GM18951 (cell line): ENCODE data around the gene TMEM217.

ENCODE experiments used
- POLR2A ChIP-seq: IDR thresholded peaks from 4 replicates; pipeline ENCODE4 v1.6.1; 2011; ENCODE audit warnings: mild to moderate bottlenecking; ENCODE audit not compliant: insufficient read length, insufficient read depth; ENCODE audit errors: extremely low read depth
- in situ Hi-C: fragments of 300-500 bp; cut with MboI; formaldehyde crosslinking; loops from one replicate; pipeline ENCODE4 v1.12.0; 2022; ENCODE audit warnings: low sequenced_read_pairs, mixed read lengths, inconsistent platforms; ENCODE audit not compliant: unreplicated experiment

The TMEM217 gene

DNA sequence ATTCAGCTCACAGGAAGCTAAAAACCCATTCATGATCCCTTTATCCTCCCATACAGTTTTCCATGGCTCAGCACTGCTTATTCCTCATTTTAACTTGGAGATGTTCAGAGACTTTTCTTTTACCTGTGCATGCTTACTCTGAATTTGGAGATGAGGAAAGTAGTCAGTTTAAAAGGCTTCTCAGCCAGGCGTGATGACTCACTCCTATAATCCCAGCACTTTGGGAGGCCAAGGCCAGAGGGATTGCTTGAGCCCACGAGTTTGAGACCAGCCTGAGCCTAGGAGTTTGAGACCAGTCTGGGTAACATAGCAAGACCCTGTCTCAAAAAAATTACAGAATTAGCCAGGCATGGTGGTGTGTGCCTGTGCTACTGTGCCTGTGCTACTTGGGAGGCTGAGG is 30.3 kb upstream of the TMEM217 start:
- no peak for TF ChIP-seq POLR2A
- in situ Hi-C loops: no loop called here

DNA sequence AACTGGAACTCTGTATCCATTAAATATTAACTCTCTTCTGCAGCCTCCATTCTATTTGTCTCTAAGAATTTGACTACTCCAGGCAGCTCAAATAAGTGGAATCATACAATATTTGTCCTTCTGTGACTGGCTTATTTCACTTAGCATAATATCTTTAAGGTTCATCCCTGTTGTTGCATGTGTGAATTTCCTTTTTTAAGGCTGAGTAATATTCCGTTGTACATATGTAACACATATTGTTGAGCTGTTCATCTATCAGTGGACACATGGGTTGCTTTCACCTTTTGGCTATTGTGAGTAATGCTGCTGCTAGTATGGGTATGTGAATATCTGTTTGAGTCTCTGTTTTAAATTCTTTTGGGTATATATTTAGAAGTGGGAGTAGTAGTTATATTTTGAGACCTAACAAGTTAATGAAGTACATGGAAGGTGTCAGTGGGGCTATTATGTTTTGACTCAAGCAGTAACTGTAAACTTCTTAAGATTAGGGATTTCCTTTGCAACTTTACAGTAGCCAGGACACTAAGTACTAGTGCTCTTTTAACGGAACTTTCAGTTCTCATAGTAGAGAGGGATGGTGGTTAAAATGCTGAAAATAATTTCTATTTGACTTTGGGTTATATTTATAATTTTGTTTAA is 29.7 kb upstream of the TMEM217 start:
- in situ Hi-C loops: no loop called here
- no peak for TF ChIP-seq POLR2A

DNA sequence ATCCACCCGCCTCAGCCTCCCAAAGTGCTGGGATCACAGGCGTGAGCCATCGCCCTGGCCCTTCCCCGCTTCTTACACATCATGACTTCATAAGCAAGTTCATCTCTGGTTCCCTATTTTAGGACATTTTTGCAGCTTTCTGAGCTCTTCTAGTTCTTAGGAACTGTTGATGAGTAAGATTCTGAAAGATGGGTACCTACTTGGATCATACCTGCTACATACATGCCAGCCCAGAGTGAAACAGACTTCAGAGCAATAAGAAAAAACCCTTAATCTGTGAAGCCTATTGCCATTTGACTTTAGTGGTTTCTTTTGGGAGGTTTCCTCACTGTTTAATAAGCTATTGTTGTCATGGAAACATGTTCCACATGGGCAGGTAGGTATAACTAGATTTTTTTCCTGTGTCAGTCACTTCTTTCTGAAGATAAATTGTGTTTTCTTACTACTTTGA is 27.9 kb upstream of the TMEM217 start:
- in situ Hi-C loops: no loop called here
- no peak for TF ChIP-seq POLR2A

DNA sequence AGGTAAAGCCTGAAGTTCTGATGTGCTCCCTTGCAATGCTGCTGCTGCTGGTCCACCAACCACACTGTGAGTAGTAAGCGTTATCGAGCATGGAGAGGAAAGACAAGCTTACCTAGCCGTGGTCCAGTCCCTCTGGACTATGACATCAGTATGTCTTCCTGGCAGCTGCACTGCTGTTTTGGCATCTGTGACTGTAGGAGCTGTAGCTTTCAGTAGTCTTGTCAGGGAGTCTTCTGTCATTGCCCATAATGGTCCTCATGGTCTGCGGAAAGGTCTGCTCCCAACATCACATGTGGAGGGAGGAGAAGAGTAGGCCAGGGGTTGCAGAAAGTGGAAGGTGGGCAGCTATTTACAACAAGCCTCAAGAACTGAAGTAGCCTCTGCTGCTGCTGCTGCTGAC is 26.8 kb upstream of the TMEM217 start:
- TF ChIP-seq POLR2A: no peak
- in situ Hi-C loops: no loop called here

DNA sequence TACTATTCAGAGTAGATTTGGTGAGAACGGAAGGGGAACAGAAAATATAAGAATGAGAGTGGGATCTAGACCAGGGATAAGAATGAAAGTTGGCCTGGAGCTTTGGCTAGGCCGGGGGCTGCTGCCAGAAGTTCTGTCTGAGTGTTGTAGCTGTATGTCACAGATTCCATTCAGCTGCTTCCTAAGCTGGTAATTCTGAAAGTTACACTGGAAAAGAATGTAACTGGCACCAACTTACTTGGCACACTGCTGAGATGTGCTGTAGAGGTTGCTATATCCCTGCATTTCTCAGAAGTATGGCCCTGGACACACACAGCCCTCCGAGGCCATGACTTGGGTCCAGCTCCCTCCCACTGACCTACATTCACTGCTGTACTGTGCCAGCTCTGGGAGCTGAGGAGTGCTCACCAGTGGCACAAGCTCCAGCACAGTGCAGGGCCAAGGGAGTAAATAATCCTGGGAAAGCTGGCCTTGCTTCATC is 25.8 kb upstream of the TMEM217 start:
- TF ChIP-seq POLR2A: no peak
- in situ Hi-C loops: no loop called here

DNA sequence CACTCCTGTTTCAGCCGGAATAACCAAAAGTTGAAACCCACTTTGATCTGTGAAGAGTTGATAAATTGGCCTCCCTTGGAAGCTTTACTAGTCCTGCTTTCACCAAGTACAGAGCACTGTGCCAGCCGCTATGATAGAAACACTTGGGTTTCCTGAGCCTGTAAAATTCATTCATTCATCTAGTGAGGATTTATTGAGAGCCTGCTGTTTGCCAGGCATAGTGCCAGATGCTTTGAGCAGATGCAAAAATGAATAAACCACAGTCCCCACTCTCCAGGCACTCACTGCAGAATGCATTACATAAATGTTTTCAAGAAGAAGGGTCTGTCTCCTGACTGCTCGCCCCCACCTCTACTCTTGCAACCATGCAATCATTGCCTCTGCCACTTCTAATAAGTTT is 25.3 kb upstream of the TMEM217 start:
- TF ChIP-seq POLR2A: no peak
- in situ Hi-C loops: no loop called here

DNA sequence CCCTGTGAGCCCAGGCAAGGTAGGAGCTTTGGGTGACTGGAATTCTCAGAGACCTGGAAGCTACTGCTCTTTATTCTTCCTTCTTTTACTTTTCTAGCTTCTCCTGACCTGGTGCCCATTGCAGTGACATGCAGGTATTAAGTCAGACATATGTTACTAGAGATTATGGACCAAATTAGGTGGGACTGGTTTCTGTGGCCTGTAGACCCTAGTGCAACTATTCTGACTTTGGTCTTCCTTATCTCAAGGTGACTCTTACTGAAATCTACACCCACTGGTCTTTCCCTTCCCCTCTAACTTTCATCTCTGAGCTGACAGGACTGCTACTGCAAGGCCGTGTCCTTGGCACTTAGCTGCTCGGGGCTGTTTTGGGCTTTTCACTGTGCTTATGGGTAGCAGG is 24.4 kb upstream of the TMEM217 start:
- TF ChIP-seq POLR2A: no peak
- in situ Hi-C loops: no loop called here

DNA sequence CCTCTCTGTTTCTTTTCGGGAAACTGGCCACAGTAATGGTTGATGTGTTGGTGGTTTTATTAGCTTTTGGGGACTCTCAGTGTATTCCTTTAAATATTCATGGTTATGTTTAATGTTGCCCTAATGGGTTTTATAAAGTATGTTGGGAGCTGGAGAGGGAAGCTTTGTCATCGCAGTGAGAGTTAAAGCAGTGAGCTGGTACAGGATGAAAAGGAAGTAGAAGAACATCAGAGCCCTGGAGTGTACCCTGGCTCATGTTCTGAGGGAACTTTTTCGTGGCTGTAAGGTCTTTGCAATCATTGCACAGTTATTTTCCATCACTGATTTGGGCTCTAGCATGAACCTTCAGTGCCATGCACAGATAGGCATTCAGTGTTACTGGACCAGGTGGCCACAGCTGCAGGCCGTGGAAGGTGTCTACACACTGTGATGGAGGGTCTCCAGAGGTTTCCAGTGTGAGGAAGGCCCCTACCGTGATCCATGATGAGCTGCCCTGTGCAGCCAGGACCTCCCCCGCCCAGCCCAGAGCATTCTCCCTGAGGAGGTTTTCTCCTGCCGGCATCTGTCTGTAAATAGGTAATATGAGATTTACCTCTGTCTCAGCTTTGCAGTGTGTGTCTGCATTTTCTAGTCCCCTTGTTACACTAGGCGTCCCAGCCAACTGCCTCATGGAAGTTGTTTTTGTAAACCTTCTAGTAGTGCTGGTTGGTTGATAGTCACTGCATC is 22.4 kb upstream of the TMEM217 start:
- in situ Hi-C loops: no loop called here

DNA sequence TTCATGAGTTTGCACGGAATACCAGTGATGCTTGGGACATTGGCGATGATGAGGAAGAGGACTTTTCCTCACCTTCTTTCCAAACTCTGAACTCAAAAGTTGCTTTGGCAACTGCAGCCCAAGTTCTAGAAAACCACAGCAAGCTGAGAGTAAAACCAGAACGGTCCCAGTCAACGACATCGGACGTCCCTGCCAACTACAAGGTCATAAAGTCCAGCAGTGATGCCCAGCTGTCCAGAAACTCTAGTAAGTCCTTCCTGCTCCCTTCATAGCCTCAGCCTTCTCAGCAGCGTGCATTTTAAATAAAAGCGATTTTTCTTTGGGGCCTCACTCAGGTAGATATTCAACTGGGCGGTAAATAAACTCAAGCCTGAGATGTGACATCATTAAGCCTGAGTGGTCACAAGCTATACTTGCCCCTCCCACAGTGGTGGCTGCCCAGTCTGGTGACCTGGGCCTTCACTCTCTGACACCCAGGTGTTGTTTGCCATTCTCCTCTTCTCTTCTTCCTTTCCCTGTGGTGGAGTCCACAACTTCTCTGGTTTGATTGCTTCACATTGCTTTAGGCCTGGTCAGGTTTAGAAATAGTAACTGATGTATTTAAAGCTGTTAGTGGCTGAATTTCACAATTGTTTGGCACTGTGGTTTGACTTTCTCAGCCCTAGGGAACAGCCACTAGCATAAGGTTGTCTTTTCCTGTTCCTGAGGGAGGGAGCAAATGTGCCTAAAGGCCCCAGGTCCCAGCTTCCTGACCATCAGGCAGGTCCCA is 21.6 kb upstream of the TMEM217 start:
- TF ChIP-seq POLR2A: no peak

More for the DNA sequence above, 22.4 kb upstream of the TMEM217 start:
- TF ChIP-seq POLR2A: no peak

DNA sequence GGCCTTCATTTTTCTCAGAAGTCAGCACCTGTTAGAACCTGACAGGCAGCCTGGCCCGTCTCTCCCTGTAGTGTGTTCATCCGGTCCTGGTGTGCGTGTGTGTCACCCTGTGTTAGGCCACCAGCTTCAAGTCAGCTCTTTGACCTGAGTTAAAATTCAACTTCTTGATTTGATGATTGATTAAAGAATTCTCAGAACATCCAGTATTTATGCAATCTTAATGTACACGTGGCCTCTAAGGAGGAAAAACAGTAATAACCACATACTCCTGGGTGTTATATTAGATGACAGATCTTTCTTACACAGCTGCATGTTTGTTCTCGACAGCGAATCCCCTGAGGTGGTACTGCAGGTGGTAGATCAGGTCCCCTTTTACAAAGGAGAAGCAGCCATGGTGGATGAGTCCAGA is 19.1 kb upstream of the TMEM217 start:
- in situ Hi-C loops: no loop called here
- peak; percentile 30 for TF ChIP-seq POLR2A

More for the DNA sequence above, 21.6 kb upstream of the TMEM217 start:
- in situ Hi-C loops: no loop called here

DNA sequence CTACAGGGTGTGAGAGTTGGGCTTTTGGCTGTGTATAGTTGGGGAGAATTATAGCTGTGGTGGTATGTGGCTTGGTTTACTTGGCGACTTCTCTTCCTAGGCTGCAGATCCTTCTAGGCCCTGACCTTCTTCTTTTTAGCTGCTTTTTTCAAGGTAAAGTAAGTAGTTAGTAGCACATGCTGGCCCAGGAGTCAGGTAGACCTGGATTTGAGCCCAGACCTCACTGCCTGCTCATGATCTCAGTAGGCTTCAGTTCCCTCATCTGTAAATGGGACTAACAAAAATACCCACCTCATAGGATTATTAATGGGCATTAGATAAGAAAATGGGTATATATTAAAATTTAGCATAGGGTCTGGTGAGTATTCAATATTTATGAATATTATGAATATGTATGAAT is 17.4 kb upstream of the TMEM217 start:
- in situ Hi-C loops: no loop called here
- TF ChIP-seq POLR2A: no peak

DNA sequence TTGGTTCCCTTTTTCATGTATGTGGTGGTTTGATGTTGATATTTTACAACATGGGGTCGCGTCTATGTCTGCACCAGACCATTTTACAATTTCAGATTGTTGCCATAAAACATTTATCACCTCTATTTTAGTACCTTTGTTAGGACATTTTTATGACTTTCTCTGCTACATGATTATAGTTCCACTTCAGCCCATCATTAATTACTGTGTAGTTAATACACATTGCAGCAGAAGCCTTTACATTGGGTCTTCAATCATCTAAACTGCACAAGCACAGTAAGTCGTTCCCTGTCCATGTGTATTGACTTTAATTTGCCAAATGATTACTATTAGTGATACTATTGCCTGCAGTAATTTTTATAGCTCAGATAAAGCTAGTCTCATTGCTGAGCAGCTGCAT is 15.7 kb upstream of the TMEM217 start:
- in situ Hi-C loops: no loop called here
- no peak for TF ChIP-seq POLR2A

DNA sequence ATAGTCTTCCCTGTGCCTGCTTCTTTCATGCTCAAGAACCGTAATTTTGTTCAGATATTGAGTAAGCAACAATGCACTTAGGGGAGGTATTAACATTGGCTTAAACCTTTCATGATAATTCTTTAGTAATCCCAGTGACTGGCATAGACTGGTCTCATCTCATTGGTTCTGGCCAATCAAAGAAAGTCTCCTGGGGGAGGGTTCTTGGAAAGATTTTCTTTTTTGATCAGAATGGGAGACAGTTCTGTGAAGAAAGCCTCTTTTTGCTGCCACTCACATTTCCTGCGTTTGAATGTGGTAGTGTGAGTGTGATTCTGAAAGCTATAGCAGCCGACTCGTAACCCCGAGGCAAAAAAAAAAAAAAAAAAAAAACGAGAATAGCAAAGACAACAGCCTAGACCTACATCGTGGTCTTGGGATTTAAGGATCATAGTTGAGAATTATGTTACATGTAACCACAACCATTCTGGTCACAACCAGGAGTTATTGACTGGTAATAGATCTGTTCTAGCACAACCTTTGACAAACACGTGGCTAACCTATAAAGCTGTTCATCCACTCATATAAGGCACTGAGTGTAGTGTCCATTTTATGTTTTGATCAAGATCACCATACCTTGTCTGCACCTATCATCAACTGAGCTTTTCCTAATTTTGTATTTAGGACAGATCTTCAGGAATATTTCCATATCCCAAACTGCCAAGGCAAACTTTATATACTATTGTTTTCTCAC is 15.1 kb upstream of the TMEM217 start:
- in situ Hi-C loops: no loop called here
- no peak for TF ChIP-seq POLR2A

DNA sequence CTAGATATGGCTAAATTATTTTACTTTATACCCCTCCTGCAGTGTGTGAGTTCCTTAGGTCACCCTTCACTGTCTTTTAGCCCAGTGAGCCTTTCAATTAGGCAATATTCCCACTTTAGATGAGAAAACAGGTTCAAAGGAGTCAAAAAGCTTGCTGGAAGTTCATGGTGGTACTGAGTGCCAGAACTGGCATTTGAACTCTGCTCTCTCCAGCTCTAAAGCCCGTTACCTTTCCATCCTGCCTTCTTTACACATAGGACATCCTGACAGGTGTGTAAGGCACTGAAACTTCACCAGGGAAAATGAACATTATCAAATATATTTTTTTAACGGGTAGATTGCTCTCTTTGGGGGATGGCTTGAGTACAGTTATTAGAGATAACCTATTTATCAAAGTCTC is 11.2 kb upstream of the TMEM217 start:
- TF ChIP-seq POLR2A: no peak
- in situ Hi-C loops: no loop called here
